Measurements from ENCODE around the gene TMEM121.
"Not testable (repeated sequence)": the region's sequence is repeated elsewhere in the genome, so short reads cannot be mapped to it uniquely, and the experiment has no call there.

GRCh38 chr14:105572063-105572462 is 45.7 kb downstream of the TMEM121 start:
- not testable (repeated sequence) for TF ChIP-seq CTCF, POLR2A (IDR thresholded peaks at IDR 0.05)
